Right forelimb (tissue), 1 donor: ENCODE measurements around the gene BCKDHB.
"Not testable (repeated sequence)": the region's sequence is repeated elsewhere in the genome, so short reads cannot be mapped to it uniquely, and the experiment has no call there.

Experiments
- DNase-seq: peaks from one replicate; pipeline ENCODE4 v3.0.0-alpha.2; 2018

The BCKDHB gene

DNA sequence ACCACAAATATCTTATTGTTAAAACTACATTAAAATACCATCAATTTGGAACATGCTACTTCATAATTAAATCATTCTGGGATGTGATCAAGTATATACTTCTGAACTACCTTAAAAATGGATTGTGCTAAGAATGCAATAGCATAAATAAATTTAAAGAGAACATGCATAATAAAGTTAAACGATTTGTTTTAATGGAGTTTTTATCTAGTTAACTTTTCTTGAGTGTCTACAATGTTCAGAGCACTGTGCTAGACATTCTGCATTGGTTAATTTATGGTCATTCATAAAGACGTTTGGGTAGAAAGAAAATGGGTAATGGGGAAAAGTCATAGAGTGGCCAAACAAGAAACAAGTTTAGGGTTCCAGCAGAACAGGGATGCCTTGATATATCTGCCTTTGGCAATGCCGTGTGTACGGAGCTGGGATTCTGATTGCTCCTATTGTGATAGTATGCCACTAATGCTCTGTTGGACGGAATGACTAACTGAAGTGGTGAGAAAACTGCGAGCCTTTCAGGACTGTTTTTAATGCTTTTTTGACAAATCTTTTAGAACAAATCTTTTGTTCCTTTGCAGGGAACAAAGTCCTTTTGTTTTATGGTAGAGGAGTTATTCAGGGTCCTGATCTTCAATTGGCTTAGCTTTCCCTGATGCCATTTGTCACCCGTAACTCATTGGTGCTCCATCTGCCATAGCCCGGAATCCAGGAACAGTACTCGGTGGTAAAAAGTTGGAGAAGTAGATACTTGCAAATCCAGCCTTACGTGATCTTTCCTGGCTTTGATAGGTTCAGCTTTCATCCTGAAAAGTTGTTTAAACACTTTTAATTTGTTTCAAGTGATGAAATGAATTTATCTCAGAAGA lies 162.6 kb downstream of the BCKDHB start:
- no peak for DNase-seq

DNA sequence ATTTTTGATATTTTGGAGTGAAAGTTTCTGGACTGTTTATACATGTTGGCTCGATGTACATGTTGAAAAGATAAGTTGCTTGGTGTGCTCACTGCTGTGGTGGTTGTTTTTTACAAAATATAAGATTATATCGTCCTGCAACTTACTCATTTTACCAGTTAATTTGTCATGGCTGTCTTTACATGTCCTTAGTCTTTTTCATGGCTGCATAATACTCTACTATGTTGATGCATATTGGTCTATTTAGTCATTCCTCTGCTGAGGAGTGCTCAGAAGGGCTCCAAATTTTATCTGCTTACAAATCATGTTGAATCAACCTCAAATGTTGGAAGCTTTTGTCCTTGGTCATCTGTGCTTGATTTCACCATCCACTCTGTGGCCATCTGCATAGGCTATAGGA lies 164.6 kb downstream of the BCKDHB start:
- DNase-seq, result no peak

DNA sequence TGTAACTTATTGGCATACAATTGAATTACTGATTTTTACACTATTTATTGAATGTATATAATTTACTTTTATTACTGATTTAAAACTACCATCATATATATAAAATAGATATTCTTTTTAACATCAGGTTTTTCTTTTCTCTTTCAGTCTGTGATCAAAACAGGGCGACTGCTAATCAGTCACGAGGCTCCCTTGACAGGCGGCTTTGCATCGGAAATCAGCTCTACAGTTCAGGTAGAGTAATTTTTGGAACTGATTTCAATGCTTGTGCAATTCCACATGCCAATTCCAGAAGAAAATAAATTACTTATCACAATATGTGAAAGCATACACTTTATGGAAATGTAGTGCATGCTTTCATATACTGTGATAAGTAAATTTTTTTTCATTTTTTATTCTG lies 166.5 kb downstream of the BCKDHB start:
- no peak for DNase-seq

DNA sequence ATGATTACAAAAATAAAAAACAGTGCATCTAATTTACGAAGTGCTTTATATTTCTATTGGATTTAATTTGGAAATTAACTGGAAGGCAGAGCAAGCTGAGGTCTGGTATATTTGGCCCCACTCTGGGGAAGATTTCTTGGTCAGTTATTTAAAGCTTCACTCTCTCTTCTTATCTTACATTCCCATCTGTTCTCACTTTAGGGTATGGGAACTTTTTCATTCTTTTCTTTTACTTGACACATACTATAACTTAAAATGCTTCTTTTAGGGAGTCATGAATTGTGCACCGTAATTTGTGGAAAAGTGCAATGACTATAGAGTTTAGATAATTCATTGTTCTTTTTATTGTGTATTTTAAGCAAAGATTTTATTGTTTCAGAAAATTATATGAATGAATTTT lies 170.4 kb downstream of the BCKDHB start:
- DNase-seq, result no peak

DNA sequence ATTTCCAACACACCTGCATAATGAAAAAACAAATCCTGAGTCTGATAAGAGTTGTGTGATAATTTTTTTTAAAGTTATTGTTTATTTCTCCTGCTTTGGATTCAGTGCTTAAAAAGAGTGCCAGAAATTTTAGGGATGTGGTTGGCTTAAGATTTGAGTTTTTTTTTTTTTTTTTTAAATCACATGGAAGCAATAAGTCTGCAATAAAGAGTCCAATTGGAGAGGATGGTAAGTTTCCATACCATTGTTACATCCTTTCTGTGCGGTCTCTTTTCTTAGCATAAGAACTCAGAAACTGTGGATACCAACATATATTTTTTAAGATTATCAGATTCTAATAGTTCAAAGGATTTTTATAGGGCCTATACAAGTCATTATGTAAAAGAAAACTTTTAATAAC lies 171.0 kb downstream of the BCKDHB start:
- DNase-seq, result no peak

DNA sequence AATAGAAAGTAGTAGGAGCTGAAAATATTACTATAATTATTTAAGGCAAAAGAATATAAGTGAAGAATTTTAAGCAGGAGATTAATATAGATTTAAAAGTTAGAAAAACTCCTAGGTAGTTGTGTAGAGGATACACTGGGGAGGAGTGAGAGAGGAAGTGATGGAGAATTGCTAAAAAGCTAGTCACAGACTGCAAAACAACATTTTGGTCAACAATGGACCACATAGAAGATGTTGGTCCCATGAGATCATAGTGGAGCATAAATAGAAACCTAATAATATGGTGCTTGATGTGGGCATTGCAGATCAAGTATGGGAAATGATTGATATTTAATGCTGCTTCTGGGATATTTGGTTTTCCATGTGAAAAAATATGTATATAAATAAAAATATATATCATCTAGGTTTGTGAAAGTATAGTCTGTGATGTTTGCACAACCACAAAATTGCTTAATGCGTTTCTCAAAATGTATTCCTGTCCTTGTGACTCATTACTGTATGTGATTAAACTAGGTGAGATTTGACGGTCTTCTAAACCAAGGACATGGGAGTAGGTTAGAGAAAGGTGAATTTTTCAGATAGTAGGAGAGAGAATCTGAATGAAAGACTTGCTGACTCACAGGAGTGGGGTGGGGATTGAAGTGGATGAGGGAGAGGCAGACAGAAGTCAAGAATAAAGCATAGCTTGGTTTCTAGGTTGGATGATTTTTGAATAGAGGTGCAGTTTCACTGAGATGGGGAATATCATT lies 174.0 kb downstream of the BCKDHB start:
- DNase-seq, result no peak

DNA sequence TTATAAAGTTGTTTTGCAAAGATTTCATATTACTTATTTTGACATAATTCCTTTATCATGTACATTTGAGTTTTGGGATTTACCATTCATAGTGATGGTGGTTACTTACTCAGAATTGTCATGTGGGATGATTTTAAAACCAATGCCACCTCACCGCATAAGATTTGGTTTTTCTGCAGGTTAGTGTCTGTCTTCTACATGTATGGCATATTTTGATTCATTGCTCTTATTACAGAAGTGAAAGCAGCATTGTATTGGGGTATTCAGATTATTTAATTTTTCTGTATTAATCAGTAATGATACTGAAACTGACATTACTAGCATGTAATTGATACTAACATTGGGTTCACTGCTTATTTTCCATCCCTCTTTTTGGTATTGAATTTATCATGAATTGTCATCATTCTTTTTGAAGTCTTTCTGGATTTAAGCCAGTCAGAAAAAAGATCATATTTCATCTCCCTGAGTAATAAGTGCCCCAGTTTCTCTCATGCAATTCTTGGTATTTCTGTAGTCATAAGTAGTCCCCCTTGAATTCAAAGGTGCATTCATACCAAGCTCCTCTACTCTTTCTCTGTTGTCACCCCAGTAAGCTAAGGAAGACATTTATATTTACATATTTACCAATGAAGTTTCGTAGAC lies 176.6 kb downstream of the BCKDHB start:
- DNase-seq, result no peak

DNA sequence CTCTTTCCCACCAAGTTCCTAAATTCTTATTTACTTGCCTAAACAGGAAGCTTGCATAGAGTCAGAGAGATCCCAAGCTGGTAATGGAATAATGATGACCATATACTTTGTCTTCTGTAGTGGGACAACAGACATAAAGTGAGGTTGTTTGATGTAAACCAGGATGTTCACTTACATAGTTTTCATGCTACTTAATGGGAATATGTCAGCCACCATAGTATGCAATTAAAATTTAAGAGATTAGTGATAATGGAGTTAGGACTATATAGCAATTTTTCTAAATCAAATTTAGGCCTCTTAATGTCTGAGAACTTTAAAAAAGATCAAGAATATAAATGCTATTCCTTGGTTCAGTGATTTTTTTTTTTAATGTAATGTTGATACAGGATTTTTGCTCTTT lies 180.6 kb downstream of the BCKDHB start:
- no peak for DNase-seq

DNA sequence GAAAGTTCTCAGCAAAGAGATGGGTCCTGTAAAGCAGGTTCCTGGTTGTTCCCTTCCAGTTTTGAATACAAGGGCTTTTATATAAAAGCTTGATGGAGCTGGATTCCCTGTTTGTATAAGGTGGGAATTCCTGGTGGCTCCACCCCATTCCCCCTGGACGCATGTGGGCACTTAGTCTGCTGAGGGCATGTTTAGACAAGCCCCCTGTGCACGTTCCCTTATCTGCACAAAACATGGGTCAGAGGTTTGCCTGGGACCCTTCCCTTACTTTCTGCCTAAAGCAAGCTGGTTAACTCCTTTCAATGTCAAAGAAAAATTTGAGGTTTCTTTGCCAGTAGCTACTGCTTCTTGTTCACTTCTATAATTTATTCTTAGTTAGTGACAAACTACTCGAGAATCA lies 181.1 kb downstream of the BCKDHB start:
- no peak for DNase-seq

DNA sequence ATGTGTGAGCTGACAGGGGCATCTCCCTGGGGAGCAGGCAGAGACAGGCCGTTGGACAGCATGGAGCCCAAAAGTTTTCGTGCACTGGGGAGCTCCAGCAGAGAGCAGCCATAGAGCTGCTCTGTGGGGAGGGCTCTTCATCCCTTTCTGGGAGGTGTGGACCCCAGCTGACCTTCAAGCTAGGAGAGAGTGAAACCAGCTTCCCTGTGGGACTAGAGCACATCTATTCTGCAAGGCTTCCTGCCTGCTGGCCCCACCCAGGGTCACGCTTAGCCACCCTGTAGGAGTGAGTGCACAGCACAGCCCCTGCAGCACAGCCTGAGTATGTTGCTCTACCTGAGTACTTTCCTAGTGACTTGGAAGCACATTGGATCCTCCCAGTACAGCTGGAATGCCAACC lies 183.3 kb downstream of the BCKDHB start:
- no peak for DNase-seq

DNA sequence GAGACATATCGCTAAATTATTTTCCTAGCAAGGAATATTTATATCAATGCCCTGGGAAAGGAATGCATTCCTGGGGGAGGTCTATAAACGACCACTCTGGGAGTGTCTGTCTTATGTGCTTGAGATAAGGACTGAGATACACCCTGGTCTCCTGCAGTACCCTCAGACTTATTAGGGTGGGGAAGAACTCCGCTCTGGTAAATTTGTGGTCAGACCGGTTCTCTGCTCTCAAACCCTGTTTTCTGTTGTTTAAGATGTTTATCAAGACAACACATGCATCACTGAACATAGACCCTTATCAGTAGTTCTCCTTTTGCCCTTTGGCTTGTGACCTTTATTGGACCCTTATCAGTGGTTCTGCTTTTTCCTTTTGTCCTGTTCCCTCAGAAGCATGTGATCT lies 188.1 kb downstream of the BCKDHB start:
- not testable (repeated sequence) for DNase-seq

DNA sequence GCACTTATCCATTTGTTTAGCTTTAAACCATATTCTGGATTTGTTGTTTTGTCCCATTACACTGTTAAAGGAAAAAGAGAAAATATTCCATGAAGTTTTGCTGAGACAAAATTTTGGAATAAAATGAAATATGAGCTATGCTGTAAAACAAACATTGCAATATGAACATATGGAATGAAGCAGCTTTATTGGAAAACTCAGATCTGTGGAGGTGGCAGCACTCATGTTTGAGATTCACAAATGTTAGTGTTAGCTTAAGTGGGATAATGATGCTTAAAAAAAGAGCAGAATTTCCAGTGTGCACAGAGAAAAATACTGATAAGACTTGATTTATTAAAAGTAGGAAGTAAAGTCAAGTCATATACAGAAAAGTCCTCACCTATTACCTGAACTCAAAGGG lies 196.2 kb downstream of the BCKDHB start:
- DNase-seq, result no peak

DNA sequence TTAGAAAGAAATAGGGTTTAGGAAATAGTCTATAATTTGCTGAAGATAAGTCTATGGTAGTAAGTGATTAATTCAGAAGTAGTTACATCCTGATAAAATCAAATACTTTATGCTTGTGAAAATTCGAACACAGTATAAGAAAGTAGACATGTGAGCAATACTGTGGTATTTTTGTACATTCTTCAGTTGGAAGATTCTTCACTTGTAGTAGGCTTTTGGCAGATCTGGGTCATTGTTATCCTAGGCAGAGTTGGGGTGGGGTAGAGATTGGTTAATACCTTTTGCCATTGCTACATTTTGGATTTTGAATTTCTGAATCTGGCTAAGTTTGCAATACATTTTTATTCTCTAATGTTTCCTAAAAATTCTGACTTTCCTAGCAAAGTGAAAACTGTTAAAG lies 197.5 kb downstream of the BCKDHB start:
- no peak for DNase-seq

DNA sequence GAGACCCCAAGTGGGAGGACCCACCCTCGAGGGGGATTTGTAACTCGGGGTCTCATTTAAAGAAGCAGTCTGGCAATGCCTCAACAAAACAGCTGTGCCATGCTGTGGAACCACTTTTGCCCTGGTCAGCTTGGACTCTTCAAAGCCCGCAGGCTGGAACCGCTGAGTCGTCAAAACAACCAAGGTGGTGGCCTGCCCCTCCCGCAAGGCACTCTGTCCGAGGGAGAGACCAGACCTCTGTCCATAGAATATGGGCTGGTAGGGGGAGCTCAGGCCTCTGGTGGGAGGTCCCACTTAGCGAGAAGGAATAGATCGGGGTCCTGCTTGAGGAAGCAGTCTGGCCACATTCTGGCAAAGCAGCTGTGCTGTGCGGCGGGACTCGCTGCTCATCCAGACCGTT lies 208.1 kb downstream of the BCKDHB start:
- no peak for DNase-seq

DNA sequence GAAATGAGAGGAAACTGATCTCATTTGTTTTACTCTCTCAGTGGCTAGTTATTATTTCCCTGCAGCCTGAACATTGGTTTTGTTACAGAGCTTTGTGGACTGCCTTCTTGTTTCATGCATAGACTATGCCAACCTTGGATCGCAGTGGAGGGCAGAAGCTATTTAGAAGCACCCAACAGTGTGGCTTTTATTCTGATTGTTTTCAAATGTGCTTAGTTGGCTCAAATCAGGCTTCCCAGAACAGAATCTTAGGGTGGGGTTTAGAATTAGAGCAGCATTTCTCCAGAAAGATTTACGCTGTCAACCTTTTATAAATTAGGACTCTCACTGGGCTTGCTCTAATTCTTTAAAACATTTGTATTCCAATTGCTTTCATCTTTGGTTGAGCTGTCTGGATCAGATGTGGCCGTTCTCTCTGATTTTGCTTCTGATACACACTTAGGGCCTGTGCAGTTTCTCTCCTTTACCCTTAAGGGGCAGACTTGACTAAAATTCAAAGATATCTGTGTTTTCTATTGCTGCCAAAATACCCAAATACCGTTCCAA lies 210.3 kb downstream of the BCKDHB start:
- DNase-seq, result no peak

DNA sequence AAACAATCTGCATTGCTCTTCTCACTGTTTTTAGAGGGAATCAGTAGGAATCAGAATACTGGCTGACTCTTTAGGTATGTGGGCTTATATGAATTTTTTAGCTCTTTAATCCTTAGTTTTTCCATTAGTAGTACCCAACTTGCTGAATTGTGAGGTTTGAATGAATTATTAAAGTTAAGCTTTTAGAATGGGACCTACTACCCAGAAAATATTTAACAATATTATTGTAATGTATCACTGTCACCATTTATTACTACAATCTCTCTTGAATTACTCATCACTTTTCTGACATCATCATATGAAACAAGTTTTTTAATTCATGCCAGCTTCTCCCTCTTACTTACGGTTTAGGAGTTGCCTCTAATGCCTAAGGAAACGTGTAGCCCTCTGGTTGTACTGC lies 212.7 kb downstream of the BCKDHB start:
- DNase-seq, result no peak

DNA sequence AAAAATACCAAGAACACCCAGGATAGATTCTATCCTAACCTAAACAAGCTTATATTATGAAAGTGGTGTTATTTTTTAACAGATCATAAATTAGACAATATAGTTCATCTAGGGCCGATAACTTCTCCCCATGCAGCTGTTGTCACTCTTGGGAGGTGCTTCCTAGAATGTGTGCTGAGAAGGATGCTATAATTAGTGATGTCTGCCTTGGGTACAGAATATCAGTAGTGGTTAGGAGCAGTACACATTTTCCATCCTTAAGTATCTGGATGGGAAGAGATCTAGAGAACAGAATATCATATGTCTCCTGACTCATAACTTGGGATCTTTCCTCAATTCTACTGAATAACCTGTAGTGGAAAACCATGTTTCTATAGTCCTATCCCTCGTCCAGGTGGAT lies 214.5 kb downstream of the BCKDHB start:
- no peak for DNase-seq

DNA sequence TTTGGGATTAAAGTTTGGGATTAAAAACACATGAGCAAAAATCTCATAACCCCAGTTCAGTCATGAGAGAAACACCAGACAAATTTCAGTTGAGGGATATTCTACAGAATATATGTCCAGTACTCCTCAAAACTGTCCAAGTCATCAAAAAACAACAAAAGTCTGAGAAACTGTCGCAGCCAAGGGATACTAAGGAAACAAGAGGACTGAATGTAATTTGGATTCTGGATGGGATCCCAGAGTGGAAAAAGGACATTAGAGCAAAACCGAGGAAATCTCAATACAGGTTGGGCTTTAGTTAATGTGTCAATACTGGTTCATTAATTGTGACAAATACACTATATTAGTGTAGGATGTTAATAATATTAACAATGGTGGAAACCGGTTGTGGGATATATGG lies 219.3 kb downstream of the BCKDHB start:
- DNase-seq, result no peak

DNA sequence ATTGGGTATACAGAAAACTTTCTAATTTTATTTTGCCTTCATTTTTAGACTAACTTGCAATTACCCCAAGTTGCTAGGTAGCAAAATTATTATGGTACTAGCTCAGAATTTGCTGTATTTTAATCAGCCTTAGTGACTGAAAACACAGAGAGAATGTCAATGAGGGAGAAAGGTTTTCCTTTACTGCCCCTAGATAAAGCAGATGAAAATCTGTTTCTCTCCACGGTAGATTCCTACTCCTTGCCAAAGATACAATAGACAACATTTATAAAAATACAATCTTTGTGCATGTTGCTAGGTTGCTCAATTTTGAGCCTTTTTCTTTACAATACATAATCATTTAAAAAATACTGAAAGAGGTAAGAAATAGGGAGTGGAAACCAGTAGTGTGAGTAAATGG lies 222.2 kb downstream of the BCKDHB start:
- no peak for DNase-seq

DNA sequence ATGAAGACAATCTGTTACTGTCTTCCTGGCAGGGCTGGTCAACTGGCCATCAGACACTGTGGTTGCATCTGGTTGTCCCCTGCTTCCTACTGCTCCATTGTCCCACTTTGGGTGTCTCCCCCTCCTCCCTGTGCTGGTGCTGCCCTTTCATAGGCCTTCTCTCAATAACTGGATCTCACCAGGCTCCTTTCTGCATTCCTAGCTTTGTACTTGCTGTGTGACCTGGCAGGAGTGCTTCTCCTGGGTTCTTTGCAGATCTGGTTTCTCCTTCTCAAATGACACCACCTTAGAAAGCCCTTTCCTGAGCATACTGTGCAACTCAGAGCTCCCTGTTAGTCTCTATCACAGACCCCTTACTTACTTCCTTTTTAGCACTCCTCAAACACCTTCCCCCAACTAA lies 223.0 kb downstream of the BCKDHB start:
- no peak for DNase-seq

DNA sequence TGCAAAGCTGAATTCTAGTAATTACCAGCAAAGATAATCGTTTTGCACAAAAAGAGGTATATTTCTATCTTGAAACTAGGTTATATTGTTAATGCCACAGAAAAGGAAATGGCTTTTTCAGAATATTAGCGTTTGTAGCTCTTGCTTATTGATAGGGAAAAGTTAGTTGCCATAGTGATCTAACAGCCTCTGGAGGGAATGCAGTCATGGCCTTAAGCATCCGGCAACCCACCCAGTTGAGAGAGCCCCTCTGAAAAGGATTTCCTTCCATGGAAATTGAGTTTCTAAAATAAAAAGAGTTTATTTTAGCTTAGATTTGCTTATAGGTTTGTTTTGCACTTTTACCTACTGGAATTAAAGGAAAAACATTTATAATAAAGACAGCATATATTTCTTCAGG lies 224.5 kb downstream of the BCKDHB start:
- no peak for DNase-seq

DNA sequence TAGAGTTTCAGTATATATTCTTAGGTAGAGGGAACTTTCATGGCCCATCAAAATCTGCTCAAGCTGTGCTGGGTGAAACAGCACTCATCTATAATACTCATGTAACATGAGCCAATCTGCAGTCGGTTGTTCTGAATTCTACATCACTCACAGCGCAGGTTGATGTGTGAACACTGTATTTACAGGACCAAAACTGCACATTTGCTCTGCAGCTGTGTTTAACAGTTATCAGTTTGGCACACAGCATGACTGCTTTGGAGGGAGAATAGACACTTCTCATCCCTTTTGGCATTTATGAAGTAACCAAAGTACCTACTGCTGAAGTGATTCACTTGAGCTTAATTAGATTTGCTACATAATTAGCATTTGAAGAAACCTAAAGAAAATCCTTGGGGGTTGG lies 225.1 kb downstream of the BCKDHB start:
- DNase-seq, result no peak

DNA sequence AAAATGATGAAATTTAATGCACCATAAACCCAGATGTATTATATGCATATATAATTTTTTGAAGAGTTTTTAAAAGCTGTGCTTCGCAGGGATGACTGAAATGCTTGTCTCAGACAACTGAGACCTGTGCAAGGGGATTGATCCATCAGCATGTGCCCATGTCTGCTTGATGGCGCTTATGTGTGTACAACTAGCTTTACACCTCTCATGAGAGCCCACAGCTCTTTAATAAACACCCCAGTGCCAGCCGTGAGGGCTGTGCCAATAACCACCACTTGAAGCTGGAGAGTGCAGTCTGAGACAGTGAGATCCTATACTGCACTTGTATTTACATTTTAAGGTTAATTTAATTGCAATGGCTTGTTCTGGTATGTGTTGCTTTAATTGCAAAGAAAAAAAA lies 225.5 kb downstream of the BCKDHB start:
- DNase-seq, result no peak

DNA sequence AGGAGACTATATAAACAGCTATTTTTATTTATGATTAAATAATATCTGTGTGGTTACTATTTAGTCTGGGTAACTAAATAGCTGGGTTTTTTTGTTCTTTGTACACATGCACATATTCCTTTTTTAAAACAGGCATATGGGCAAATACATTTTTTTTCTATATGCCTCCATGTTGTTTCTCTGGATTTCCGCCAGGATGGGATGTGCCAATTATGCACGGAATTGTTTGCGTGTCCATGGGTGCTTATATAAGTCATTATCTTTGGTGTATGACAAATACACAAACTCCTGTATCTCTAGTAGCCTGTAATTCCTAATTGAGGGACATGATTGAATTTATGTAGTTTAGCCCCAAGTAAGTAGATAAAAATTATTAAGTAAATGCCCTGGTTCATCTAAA lies 226.9 kb downstream of the BCKDHB start:
- no peak for DNase-seq
